NCI-H1092 (cell line): ENCODE measurements around the gene ZDHHC11.
"Not testable (repeated sequence)": the region's sequence is repeated elsewhere in the genome, so short reads cannot be mapped to it uniquely, and the experiment has no call there.

Experiments used
- DNase-seq: peaks from one replicate; lab custom pipeline; 2025; lab: John Stamatoyannopoulos, UW

ZDHHC11 gene

DNA sequence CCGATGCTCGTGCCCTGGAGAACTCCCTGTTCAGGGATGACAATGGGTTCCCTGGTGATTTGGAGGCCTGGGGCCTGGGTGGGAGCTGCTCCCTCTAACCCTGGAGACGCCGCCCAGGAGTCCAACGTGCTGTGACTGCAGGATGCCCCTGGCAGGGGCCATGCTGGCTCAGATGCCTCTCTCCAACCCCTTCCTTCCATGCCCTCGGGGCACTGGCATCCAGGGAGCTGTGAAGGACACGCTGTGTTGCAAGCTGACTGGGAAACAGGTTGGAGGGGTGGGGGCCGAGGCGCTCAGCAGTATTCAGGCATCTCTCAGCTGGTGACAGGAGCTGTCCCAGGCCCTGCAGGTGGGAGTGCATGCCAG is 75.2 kb downstream of the ZDHHC11 start:
- not testable (repeated sequence) for DNase-seq

DNA sequence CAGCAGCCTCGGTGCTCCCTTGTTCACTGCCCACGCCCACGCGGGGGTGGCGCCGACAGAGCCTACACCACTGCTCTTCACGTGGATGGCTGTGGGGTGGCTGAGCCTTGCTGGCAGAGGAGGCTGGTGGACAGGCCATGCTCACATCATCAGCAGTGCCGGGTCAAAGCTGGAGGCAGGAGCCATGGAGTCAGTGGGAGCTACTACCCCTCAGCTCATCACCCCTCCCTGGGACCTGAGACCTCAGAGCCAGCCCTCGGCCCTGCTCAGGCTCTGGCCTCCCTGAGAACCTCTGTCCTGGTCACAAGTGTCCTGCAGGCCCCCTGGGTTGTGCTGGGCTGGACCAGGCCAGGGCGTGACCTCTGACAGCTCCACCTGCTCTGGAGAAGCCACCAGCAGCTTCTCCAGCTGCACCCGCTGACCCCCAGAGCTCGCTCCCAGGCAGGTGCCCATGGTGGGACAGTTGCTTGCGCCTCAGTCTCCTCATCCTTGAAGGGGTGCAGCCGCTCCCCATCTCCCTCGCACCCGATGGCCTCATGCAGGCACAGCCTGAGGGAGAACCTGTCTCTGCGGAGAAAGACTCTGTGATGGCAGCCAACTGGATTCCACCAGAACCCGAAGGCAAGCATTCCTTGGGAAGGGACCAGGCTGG is 75.8 kb downstream of the ZDHHC11 start:
- not testable (repeated sequence) for DNase-seq

- DNase-seq, result not testable (repeated sequence)
Observed at GRCh38 chr5:774304-774703, 76.5 kb downstream of the ZDHHC11 start.

GRCh38 chr5:773517-774264 is 77.1 kb downstream of the ZDHHC11 start:
- DNase-seq, result no peak

DNA sequence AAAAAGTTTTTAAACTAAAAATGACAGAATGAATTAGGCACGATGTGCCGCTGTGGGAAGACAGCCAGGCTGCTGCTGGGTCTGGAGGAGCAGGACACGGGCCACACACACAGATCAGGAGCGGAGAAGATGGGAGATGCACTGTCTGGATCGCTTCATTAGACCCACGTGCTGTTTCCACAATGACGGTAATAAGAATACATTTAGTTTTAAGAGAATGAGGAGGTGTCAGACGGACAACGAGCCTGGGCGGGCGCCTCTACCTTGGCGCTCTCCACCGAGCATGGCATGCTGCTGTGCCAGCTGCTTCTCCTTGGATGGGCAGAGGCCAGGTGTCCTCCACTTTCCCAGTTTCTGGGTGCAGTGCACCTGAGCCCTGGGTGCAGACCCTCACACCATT is 77.9 kb downstream of the ZDHHC11 start:
- not testable (repeated sequence) for DNase-seq

DNA sequence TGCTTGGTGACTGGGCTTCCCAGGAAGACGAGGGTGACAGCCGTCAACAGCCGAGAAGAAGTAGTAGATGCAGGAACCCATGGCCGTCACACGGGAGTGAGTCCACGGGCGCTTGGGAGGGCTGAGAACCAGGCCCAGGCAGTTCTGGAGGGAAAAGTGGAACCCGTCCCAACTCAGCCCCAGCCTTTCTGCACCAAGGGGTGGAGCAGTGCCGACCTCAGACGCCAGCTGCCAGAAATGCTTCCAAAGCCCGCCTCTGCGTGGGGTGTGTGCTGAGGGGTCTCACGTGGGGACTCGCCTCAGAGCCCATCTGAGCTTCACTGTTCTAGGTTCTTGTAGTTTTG is 78.3 kb downstream of the ZDHHC11 start:
- not testable (repeated sequence) for DNase-seq

GRCh38 chr5:771841-772546 is 78.8 kb downstream of the ZDHHC11 start:
- DNase-seq, result not testable (repeated sequence)

DNA sequence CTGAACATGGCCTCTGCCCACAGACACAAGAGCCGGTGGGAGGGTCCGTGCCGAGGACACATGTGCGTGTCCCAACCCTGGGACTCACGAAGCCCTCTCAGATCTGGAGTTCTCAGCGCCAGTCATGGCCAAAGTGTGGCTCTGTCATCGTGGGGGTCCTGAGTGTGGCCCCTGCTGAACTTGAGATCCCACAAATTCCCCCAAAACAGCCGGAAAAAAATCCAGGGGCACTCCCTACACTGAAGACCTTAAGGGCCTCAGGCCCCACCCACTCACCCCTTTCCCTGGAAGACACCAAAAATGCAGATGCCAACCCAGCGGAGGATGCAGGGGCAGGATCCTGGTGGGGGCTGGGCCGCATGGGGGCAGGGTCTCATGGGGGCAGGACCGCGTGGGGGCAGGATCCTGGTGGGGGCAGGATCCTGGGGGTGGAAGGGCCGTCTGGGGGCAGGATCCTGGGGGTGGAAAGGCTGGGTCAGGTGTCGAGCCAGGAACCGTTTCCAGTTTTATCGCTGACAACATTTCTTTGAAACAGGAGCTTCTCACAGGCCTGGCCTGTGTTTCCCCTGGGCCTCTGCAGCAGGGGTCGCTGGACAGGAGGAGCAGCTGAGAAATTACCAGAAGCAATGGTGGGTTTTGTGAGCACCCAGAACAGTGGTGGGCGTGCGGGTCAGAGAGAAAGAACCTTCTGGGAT is 79.6 kb downstream of the ZDHHC11 start:
- not testable (repeated sequence) for DNase-seq

- not testable (repeated sequence) for DNase-seq
Observed at GRCh38 chr5:770585-770984, 80.2 kb downstream of the ZDHHC11 start.

DNA sequence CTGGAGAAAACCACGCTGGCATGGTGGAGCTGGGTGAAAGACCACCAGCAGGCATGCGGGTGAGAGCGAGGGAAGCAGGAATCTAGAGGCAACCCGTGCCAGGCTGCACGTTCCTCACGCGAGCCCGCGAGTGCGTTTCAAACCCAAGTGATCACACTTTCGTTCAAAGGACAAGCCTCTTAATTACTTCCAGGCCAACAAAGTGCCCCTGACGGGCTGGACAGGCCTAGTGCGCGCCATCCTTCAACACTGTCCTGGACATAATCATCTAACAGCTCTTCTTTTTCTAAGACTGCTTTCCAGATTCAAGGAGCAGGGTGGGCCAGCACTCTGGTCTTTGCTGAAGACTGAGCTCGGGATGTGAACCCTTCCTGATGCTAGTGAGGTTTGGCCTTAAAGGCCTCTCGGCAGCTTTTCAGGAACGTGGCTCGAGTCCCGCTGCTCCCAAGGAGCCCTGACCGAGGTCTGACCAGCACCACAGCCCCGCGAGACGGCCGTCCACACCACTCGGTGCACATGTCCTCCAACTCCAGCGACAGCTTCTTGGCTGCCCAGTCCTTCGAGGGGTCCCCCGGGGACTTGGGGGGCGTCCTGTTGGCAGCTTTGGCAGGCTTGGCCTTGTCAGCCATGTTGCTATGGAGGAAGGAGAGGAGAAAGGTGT is 81.2 kb downstream of the ZDHHC11 start:
- not testable (repeated sequence) for DNase-seq

DNA sequence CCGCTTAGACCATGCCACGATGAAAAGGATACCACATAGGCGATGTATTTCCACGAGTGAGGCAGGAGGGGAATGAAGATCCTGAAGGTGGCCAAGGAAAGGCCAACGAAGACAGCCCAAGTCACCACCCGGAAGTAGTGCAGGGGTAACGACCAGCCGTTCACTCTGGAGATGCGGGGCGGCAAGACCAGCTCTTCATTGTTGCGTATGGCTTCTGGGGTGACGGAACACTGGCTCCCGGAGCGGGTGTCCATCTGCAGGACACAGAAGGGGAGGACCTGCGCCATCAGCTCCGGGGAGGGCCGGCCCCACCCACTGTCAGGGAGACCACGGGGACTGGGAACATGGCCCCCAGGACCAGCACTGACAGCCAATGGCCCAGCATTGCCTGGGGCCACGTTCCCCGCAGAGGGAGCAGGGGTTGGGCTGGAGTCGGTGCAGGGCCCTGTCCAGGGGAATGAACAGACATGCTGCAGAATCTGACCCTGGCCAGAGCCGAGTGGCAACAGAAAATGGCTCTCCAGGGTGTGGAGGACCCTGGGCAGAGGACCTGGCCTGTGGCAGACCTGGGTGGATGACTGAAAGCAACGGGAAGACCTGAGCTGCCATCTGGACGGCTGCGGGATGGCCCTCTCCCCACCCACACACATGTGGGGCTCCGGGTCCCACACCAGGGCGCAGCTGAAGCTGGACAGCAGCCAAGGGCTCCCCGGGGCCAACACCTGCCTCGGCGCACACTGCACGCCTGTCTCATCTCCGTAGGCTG is 83.9 kb downstream of the ZDHHC11 start:
- no peak for DNase-seq

DNA sequence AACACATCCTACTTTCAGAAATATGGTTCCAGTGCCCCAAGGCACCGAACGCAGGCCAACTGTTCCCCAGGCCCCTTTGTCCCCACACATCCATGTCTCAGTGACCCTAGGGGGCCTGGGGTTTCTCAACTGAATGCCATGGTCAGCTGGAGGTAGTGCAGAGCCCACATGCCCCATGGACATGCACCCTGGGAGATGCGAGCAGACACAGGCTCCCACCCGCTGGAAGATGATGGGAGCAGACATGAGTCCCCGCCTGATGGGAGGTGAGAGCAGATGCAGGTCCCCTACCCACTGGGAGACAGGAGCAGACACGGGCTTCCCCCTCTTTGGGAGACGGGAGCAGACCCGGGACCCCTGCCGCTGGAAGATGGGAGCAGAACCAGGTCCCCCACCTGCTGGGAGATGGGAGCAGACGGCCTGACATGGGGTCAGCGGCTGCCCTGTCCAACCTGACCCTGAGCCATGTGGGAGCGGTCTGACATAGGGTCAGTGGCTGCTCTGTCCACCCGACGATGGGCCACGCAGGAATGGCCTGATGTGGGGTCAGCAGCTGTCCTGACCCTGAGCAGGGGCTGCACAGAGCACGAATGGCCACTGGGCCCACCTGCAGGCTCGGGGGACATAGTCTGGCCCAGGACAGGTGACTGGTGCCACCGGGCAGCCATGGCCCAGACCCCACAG is 84.7 kb downstream of the ZDHHC11 start:
- no peak for DNase-seq

DNA sequence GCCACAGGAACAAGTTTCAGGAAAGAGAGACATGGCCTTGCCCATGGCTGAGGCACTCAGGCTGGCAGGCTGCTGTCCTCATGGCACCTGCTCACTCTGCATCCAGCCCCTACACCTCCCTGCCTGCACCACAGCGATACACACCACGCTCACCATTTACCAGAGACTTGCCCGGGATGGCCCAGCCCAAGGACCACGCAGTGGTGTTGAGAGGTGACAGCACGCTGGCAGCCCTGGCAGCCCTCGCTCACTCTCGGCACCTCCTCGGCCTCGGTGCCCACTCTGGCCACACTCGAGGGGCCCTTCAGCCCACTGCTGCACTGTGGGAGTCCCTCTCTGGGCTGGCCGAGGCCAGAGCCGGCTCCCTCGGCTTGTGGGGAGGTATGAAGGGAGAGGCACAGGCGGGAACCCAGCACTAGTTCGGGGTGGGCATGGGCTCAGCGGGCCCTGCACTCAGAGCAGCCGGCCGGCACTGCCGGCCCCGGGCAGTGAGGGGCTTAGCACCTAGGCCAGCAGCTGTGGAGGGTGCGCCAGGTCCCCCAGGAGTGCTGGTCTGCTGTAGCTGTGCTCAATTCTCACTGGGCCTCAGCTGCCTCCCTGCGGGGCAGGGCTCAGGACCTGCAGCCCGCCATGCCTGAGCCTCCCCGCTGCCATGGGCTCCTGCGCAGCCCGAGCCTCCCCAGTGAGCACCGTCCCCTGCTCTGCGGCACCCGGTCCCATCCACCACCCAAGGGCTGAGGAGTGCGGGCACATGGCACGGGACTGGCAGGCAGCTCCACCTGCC is 86.6 kb downstream of the ZDHHC11 start:
- DNase-seq, result no peak

- no peak for DNase-seq
Observed at GRCh38 chr5:763397-763796, 87.4 kb downstream of the ZDHHC11 start.

- DNase-seq, result not testable (repeated sequence)
Observed at GRCh38 chr5:762996-763395, 87.8 kb downstream of the ZDHHC11 start.

DNA sequence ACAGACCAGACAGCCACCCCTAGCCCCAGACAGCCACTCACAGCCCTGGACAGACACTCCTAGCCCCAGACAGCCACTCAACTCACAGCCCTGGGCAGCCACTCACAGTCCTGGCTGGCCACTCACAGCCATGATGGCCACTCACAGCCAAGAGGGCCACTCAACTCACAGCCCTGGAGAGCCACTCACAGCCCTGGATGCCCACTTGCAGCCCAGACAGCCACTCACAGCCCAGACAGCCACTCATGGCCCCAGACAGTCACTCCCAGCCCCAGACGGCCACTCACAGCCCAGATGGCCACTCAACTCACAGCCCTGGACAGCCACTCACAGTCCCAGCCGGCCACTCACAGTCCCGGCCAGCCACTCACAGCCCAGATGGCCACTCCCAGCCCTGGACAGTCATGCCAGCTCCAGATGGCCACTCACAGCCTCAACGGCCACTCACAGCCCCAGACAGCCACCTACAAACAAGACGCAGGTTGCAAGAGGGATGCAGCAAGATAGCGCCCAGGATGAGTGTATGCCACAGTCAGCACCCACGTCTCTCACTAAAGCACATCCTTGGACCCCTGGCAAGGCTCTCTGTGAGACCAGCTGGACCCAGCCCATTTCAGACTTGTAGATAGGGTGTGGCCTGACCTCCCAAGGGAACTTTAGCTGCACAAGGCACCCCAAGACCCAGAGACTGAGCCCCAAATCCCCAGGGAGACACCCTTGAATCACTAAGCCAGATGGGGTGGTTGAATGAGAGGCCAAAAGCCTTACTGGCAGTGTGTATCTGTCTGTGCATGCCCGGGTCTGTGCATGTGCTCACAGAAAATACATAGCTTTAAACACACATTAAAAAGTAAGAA is 88.7 kb downstream of the ZDHHC11 start:
- DNase-seq, result peak; percentile 53

- DNase-seq, result no peak
Observed at GRCh38 chr5:761059-761771, 89.6 kb downstream of the ZDHHC11 start.

DNA sequence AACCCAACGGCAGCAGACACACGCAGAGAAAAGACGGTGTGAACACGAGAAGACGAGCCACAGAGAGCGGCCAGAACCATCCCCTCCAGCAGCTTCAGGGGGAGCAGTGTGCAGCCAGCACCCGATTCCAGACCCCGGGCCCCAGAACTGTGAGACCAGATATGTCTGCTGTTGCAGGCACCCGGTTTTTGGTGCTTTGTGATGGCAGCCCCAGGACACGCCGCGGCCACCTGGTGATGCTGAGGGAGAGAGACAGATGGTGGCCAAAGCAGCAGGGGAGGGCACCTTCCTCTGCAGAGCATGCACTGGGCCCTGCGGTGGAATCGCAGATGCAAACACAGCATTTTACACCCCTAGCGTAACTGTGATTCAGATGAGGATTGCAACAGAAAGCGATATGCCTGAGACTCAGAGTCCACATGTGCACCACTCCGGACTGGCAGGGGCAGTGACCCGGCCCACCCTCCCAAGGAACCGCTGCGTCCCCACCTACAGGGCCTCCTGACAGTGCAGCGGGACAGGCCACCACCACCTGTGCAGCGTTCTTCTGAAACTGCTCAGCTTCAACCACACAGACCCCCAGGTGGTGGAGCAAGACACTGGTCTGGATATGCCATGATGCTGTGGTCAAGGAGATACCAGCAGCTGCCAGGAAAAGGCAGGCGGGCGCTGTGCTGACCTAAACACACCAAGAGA is 90.3 kb downstream of the ZDHHC11 start:
- DNase-seq, result no peak
